Esophagus squamous epithelium (tissue), 5 donors: ENCODE data around the gene UBXN10. TPM values are rescaled to one million over a fixed set of nuclear protein-coding genes. Genes with fewer than 3 reads are reported as not detected.
A peak's percentile ranks its signal among the peaks of the same experiment; 100 is the strongest.
"Not testable (repeated sequence)": the region's sequence is repeated elsewhere in the genome, so short reads cannot be mapped to it uniquely, and the experiment has no call there.

ENCODE experiments used
- DNase-seq: peaks from one replicate; lab custom pipeline; 2025; lab: John Stamatoyannopoulos, UW
- H3K27ac ChIP-seq, 4 donors: fragments of 200-600 bp; sonication (generic); one replicate each; pipeline ENCODE4 v1.5.1; 2016 to 2019; ENCODE audit warnings: mild to moderate bottlenecking in 1 of 4
- H3K27me3 ChIP-seq, 4 donors: fragments of 200-600 bp; sonication (generic); 1 replicate in 3 of 4; 2 replicates in 1 of 4; pipeline versions ENCODE4 v1.5.1 to v1.6.0; 2017 to 2021; ENCODE audit warnings: antibody characterized with exemption in 1 of 4
- H3K36me3 ChIP-seq, 3 donors: fragments of 200-600 bp; sonication (generic); one replicate each; pipeline ENCODE4 v1.5.1; 2016 to 2019
- H3K4me1 ChIP-seq, 3 donors: fragments of 200-600 bp; sonication (generic); one replicate each; pipeline ENCODE4 v1.5.1; 2017 to 2019
- H3K4me3 ChIP-seq, 4 donors: fragments of 200-600 bp; sonication (generic); 1 replicate in 3 of 4; 2 replicates in 1 of 4; pipeline ENCODE4 v1.5.1; 2016 to 2019; ENCODE audit warnings: mild to moderate bottlenecking in 2 of 4, moderate library complexity in 1 of 4
- H3K9me3 ChIP-seq, 3 donors: fragments of 200-600 bp; sonication (generic); one replicate each; pipeline ENCODE4 v1.5.1; 2016 to 2019
- POLR2A ChIP-seq, 4 donors: fragments of 450-650 bp; IDR thresholded peaks; one replicate each; pipeline ENCODE4 v1.6.1; 2017; ENCODE audit warnings: antibody characterized with exemption in 4 of 4, mild to moderate bottlenecking in 4 of 4, moderate library complexity in 3 of 4
- WGBS, 2 donors: methylation state at CpG; one replicate each; pipeline ENCODE4 v1.1.5; 2018; 5-methylcytosine and 5-hydroxymethylcytosine counted together
- intact Hi-C: fragments of 100-400 bp; cut with DNase I; formaldehyde crosslinking; loops from one replicate; pipeline ENCODE4 v1.15.0; 2022
- total RNA-seq, 4 donors: library from RNA; depleted of rRNA; stranded (reverse); fragments of >200 nt; gene quantifications; one replicate each; pipeline ENCODE4 v1.1.0, GENCODE V29; 2016
- TF ChIP-seq, protein P1 (sequence below), 6 experiments: fragments of 450-650 bp in 4 of 6; fragments of 200-600 bp in 2 of 6; sonication (generic) in 2 of 6; IDR thresholded peaks; one replicate each; pipeline ENCODE4 v1.5.1; 2016 to 2019; ENCODE audit warnings: antibody characterized with exemption in 6 of 6, mild to moderate bottlenecking in 4 of 6, moderate library complexity in 4 of 6
- donor health status: DM: yes; HTN: yes; CAD: no.

UBXN10 gene
- total RNA-seq, 4 donors from 2014 or later: 0.11 to 5.5 (median 0.81) TPM

DNA sequence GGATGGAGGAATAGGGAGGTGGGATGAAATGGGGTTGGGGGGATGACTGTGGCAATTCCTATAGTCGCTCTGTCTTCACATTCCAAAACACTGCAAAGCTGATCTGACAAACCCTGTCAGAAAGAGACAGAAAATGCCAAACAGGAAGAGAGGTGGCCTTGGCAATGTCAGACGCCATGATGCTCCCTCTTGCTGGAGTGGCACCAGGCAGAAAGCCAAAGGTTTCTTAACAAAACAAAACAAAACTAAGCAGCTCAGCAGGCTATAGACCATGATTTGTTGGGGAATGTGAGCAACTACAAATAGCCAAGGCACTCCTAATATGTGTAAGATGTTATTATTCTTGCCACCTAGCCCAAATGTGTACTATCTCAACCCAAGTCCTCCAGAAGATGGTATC lies 43.3 kb downstream of the UBXN10 start:
- intact Hi-C loops: no loop called here
- no peak for TF ChIP-seq POLR2A (IDR thresholded peaks at IDR 0.05)
- Histone ChIP-seq H3K36me3 (no peaks in the 10 kb centered on the region), H3K27ac (no peak overlapping the region), H3K4me1 (no peaks in the 10 kb centered on the region), H3K4me3 (no peak overlapping the region), H3K9me3 (no peaks in the 10 kb centered on the region), H3K27me3 (peaks cover 0 to 99% (median 2%) of the 10 kb centered on the region in 4 donors)
- WGBS, 2 donors: 39 to 51% methylated on average over 2 of the region's 2 CpGs
- DNase-seq: no peak

- H3K36me3 ChIP-seq, intact Hi-C loops, DNase-seq, H3K27ac ChIP-seq, H3K4me3 ChIP-seq, H3K4me1 ChIP-seq, H3K9me3 ChIP-seq: not testable (repeated sequence)
- 21% methylated on average over 7 of the region's 7 CpGs for WGBS, 2 donors
- H3K27me3 ChIP-seq: peaks cover 0 to 97% (median 2%) of the 10 kb centered on the region in 4 donors
These were observed 46.7 kb downstream of the UBXN10 start for GRCh38 chr1:20232564-20232963.

GRCh38 chr1:20233394-20233793 lies 47.5 kb downstream of the UBXN10 start:
- TF ChIP-seq, protein P1, sequence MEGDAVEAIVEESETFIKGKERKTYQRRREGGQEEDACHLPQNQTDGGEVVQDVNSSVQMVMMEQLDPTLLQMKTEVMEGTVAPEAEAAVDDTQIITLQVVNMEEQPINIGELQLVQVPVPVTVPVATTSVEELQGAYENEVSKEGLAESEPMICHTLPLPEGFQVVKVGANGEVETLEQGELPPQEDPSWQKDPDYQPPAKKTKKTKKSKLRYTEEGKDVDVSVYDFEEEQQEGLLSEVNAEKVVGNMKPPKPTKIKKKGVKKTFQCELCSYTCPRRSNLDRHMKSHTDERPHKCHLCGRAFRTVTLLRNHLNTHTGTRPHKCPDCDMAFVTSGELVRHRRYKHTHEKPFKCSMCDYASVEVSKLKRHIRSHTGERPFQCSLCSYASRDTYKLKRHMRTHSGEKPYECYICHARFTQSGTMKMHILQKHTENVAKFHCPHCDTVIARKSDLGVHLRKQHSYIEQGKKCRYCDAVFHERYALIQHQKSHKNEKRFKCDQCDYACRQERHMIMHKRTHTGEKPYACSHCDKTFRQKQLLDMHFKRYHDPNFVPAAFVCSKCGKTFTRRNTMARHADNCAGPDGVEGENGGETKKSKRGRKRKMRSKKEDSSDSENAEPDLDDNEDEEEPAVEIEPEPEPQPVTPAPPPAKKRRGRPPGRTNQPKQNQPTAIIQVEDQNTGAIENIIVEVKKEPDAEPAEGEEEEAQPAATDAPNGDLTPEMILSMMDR (IDR thresholded peaks at IDR 0.05): peak in 2 of 6 experiments; percentile 19 to 28
- TF ChIP-seq POLR2A (IDR thresholded peaks at IDR 0.05): no peak
- WGBS, 2 donors: 42 to 44% methylated on average over 3 of the region's 3 CpGs
- Histone ChIP-seq H3K4me1 (no peaks in the 10 kb centered on the region), H3K27ac (no peak overlapping the region), H3K36me3 (no peaks in the 10 kb centered on the region), H3K9me3 (no peaks in the 10 kb centered on the region), H3K4me3 (no peak overlapping the region), H3K27me3 (peaks cover 0 to 97% (median 2%) of the 10 kb centered on the region in 4 donors)
- intact Hi-C loops: no loop called here
- no peak for DNase-seq

GRCh38 chr1:20233866-20234265 lies 48.0 kb downstream of the UBXN10 start:
- Histone ChIP-seq H3K27me3 (peaks cover 0 to 96% (median 2%) of the 10 kb centered on the region in 4 donors), H3K4me3 (no peak overlapping the region), H3K36me3 (no peaks in the 10 kb centered on the region), H3K27ac (no peak overlapping the region), H3K4me1 (no peaks in the 10 kb centered on the region), H3K9me3 (no peaks in the 10 kb centered on the region)
- 34 to 36% methylated on average over 5 to 6 of the region's 6 CpGs for WGBS, 2 donors
- TF ChIP-seq POLR2A (IDR thresholded peaks at IDR 0.05): no peak
- TF ChIP-seq, protein P1 (IDR thresholded peaks at IDR 0.05): no peak
- DNase-seq: no peak
- intact Hi-C loops: no loop called here

DNA sequence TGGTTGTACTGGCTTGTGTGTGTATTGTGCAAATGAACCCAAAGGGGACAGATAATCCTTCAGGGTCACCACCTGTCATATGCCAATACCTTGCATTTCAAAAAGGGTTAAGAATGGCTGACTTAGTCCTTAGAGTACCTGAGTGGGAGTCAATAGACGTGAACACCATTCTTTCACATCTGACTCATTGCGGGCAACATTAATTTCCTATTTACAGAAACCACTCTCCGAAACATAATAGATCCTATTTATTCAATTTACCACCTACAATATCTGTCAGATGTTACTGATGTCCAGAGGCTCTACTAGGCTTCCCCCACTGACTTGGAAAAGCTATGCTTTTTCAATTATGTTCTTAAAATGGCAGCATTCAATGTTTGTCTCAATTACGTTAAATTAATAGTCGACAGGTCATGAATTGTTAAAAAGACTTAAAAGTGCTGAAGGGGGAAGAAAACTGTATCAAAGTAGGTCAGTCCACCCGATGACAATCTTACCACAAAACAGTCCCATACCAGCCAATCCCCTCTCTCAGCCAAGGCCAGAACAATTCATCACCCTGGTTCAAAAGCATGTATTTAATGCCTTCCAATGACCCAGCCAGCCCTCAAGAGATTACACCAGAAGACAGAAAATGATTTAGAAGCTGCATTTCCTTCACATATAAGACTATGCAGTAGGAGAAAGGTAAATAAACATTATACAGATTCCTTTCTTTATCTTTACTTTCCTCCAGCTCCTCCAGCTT lies 49.1 kb downstream of the UBXN10 start:
- Histone ChIP-seq H3K9me3 (no peaks in the 10 kb centered on the region), H3K4me3 (no peak overlapping the region), H3K27ac (no peak overlapping the region), H3K27me3 (peaks cover 0 to 96% (median 2%) of the 10 kb centered on the region in 4 donors), H3K36me3 (no peaks in the 10 kb centered on the region), H3K4me1 (no peaks in the 10 kb centered on the region)
- intact Hi-C loops: no loop called here
- WGBS, 2 donors: 56 to 64% methylated on average over 6 of the region's 6 CpGs
- no peak for TF ChIP-seq POLR2A (IDR thresholded peaks at IDR 0.05)
- TF ChIP-seq, protein P1 (IDR thresholded peaks at IDR 0.05): no peak
- no peak for DNase-seq

GRCh38 chr1:20237646-20238045 lies 51.8 kb downstream of the UBXN10 start:
- TF ChIP-seq, protein P1 (IDR thresholded peaks at IDR 0.05): no peak
- no peak for TF ChIP-seq POLR2A (IDR thresholded peaks at IDR 0.05)
- H3K4me1 ChIP-seq: no peaks in the 10 kb centered on the region
- 60 to 67% methylated on average over 6 of the region's 6 CpGs for WGBS, 2 donors
- H3K27ac ChIP-seq: no peak overlapping the region
- DNase-seq: no peak
- H3K27me3 ChIP-seq: peaks cover 0 to 95% (median 2%) of the 10 kb centered on the region in 4 donors
- no peaks in the 10 kb centered on the region for H3K36me3 ChIP-seq
- no peak overlapping the region for H3K4me3 ChIP-seq
- intact Hi-C loops: no loop called here
- no peaks in the 10 kb centered on the region for H3K9me3 ChIP-seq
